GM10248 (cell line): ENCODE results near the gene PER1.

Source experiments
- CTCF ChIA-PET: fragments of 300-600 bp; sonication (Branson Sonifier 250); formaldehyde crosslinking; extraction: SDS; loops from one replicate; lab custom pipeline; 2021; ENCODE audit warnings: antibody characterized with exemption; lab: Yijun Ruan, JAX
- POLR2A ChIA-PET: fragments of 350-650 bp; sonication (Branson Sonifier 250); formaldehyde crosslinking; extraction: SDS; loops from one replicate; lab custom pipeline; 2020; ENCODE audit warnings: antibody characterized with exemption; lab: Yijun Ruan, JAX
- DNase-seq: peaks from one replicate; pipeline ENCODE4 v3.0.0; 2012; ENCODE audit errors: extremely low spot score
- TF ChIP-seq, protein P1 (sequence below): IDR thresholded peaks from 2 replicates; pipeline ENCODE4 v1.5.1; 2012; ENCODE audit warnings: mild to moderate bottlenecking, low read depth; ENCODE audit errors: extremely low read depth, missing control alignments, control extremely low read depth

PER1 gene

GRCh38 chr17:8162997-8163977, 11.1 kb upstream of the PER1 start:
- POLR2A ChIA-PET: interaction anchor here (0.5 to 2.2 kb wide), 2 partner anchors 10 to 214 kb away, joined by 3 to 16 read pairs; partner anchors contain the start of gene KRABD2
- CTCF ChIA-PET: interaction anchor here (1.1 to 1.9 kb wide), 2 partner anchors 43 to 89 kb away, joined by 3 to 4 read pairs; no protein-coding TSS in a partner anchor
- TF ChIP-seq, protein P1, sequence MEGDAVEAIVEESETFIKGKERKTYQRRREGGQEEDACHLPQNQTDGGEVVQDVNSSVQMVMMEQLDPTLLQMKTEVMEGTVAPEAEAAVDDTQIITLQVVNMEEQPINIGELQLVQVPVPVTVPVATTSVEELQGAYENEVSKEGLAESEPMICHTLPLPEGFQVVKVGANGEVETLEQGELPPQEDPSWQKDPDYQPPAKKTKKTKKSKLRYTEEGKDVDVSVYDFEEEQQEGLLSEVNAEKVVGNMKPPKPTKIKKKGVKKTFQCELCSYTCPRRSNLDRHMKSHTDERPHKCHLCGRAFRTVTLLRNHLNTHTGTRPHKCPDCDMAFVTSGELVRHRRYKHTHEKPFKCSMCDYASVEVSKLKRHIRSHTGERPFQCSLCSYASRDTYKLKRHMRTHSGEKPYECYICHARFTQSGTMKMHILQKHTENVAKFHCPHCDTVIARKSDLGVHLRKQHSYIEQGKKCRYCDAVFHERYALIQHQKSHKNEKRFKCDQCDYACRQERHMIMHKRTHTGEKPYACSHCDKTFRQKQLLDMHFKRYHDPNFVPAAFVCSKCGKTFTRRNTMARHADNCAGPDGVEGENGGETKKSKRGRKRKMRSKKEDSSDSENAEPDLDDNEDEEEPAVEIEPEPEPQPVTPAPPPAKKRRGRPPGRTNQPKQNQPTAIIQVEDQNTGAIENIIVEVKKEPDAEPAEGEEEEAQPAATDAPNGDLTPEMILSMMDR: no peak
- DNase-seq: no peak

DNA sequence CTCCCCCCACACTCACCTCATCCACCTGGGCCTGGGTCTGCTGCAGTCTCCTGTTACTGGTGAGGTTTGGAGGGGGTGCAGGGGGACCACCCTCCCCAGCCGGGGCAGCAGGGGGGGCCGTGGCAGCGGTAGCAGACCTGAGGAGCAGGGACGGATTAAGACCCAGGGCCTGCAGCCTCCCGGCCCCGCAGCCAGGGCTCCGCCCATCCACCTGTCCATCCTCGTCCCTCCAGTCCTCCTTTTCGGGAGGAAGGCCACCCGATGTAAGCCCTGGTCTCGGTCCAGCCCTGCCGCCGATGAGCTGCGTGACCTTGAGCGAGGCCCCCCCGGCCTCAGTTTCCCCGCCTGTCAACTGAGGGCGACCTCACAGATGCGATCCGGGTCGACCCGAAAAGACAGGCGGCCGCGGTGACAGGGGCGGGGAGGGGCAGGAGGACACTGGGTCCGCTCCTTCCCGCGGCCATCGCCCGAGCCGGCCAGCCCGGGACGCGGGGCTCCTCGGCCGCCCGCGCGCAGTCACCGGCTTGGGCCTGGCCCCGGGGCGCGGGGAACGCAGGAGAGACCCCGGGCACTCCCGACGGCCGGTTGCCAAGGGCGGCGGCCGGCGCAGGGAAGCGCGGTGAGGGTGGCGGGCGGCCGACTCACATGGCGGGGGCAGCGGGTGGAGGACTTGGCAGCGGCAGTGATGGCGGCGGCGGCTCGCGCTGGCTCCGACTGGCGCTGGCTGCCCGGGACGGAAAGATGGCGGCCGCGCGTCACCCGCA, 10.2 kb upstream of the PER1 start, which contains the start of gene VAMP2:
TSS of gene VAMP2 (minus strand) at position 716 of the 764 bp plus-strand sequence. CDS start at position 647, 69 bp downstream.
- CTCF ChIA-PET: interaction anchor here (1.9 kb wide), 1 partner anchor 42 kb away, joined by 4 read pairs; no protein-coding TSS in a partner anchor
- peak; percentile 81 for DNase-seq
- TF ChIP-seq, protein P1: no peak
- POLR2A ChIA-PET: interaction anchor here (2.2 kb wide), 1 partner anchor 10 kb away, joined by 16 read pairs; no protein-coding TSS in a partner anchor

- CTCF ChIA-PET: interaction anchor here (0.6 to 1.9 kb wide), 5 partner anchors 8 to 41 kb away, joined by 3 to 4 read pairs (median 3); no protein-coding TSS in a partner anchor
- POLR2A ChIA-PET: interaction anchor here (1.5 to 1.9 kb wide), 2 partner anchors 10 to 12 kb away, joined by 4 to 6 read pairs; no protein-coding TSS in a partner anchor
- no peak for DNase-seq
- TF ChIP-seq, protein P1: no peak
Measured at GRCh38 chr17:8161289-8162232, 9.4 kb upstream of the PER1 start.

GRCh38 chr17:8160741-8161221, 8.6 kb upstream of the PER1 start:
- no peak for DNase-seq
- TF ChIP-seq, protein P1: no peak
- CTCF ChIA-PET: interaction anchor here (0.7 to 3.7 kb wide), 7 partner anchors 9 to 41 kb away, joined by 3 to 13 read pairs (median 4); partner anchors contain the start of gene BORCS6
- POLR2A ChIA-PET: interaction anchor here (1.5 to 1.9 kb wide), 2 partner anchors 11 to 13 kb away, joined by 4 to 6 read pairs; no protein-coding TSS in a partner anchor

GRCh38 chr17:8160224-8160577, 8.0 kb upstream of the PER1 start:
- no peak for DNase-seq
- CTCF ChIA-PET: interaction anchor here (1.4 to 3.7 kb wide), 3 partner anchors 23 to 41 kb away, joined by 5 to 13 read pairs (median 5); partner anchors contain the start of gene BORCS6
- TF ChIP-seq, protein P1: no peak
- POLR2A ChIA-PET: interaction anchor here (1.9 kb wide), 1 partner anchor 13 kb away, joined by 6 read pairs; no protein-coding TSS in a partner anchor
